HG02970 (cell line): ENCODE data around the gene PDE11A.

Experiments used
- ATAC-seq: cut with Tn5 transposase; IDR thresholded peaks from one replicate; pipeline ENCODE4 v1.9.1; 2021; ENCODE audit warnings: mild to moderate bottlenecking, moderate library complexity, moderate number of reproducible peaks; ENCODE audit not compliant: unreplicated experiment, low FRiP score

PDE11A gene

DNA sequence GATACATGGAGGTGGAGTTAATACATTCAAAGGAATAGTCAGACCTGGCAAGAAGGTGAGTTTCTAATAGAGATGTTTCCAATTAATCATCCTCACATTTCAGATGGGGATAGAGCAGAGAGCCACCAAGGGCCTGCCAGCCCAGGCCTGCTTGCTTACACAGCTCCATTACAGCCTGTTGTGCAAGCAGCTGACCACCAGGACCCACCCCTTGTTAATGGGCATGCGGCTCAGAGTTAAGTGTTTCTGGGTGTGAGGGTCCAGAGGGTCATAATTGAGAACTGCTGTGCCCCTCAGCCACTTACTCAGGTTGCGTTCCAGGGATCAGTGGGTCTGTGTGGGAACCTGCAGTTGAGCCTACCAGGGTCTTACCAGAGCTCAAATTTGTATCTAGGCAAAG, 480.2 kb downstream of the PDE11A start:
- ATAC-seq = no peak

DNA sequence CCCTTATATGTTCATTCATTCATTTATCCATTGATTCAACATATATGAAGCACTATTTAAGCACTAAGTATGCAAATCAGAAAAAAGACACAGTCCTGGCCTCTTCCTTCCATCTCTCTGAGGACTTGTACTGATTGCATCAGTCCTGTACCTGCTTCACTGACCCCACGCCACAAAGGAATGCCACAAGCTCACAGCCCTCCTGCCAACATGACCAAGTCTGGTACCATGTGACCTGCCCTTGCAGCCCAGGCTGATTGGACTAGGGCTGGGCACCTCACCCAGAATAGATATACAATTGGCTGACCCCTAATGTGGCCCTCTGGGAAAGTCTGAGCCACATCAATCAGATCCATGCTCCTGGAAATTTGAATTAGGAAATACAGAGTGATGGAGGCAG, 483.4 kb downstream of the PDE11A start:
- no peak for ATAC-seq

DNA sequence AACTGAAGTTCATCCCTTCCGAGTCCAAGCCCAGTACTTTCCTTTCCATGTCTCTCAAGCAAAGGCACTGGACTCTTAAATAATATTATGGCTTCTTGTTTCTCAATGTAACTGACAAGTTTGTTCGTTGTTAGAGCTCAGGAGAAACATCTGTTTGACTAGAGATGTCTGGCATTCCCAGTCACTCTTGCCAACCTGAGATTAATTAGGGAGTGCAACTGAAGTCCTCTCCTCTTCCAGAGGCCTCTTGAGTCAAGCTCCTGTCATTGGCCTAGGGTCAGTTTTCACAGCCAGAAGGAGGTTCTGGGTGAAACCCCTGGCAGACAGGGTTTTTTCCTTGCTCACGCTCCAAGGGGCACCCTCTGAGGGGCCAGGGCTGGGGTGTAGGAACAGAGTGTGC, 483.9 kb downstream of the PDE11A start:
- ATAC-seq = no peak

DNA sequence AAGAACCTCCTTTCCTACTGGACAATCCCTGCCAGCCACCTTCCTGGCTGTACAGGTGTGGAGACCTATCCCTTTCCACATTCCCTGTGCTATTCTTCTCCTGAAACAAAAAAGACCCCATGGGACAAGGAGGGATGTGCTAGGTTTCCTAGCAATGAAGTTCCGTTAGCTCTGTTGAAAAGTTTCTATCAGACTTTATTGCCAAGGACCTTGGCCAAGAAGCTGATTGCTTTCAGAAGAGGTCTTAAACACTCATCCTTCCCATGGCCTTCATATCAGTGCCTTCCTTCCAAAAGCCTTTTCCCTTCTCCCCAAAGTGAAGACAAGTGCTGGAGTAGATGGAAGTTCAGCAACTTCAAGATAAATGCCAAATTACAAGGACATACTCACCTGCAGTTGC, 485.2 kb downstream of the PDE11A start:
- no peak for ATAC-seq

DNA sequence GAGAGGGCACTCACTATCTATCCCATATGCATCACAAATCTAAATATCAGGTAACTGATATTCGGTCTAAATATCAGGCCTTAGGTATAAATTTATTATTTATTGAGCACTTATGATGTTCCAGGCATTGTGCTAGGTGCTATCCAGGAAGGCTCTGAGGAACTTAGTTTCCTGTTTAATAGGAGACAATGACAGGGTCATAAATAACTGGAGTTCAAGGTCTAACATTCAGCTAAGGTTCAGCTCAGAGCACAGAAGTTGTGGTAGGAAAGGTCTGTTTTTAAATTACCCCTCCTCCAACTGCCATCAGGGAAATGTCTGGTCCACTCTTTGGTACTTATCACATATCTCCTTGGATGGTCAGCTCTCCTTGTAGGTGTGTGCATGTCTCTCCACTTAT, 486.4 kb downstream of the PDE11A start:
- no peak for ATAC-seq

DNA sequence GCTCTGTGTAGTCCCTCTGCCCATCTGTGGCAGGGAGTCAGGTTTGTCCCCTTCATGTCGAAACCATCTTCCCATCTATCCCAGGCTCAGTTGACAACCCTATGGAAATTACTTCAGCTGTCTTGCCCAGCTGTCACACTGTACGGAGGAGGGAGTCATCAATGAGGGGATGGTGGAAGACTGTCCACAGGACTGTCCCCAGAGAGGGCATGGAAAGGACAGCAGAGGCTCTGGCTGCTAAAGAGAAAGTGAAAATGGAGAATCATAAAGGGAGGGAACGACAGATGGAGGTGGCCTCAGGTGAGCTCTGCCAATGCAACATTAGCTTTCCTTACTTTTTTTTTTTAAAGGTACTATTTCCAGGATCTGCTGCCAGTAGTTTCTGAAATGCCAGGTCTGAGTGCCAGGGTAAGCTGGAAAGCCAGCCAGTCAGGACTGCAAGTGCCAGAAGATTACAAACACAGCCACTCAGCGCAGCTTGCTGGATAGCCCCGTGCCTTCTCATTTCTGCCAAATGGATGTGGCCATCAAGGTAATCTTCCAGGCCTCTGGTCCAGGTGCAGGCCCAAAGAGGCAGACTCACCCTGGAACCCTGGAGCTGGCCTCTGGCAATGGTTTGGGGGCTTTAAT, 487.2 kb downstream of the PDE11A start:
- ATAC-seq = no peak

DNA sequence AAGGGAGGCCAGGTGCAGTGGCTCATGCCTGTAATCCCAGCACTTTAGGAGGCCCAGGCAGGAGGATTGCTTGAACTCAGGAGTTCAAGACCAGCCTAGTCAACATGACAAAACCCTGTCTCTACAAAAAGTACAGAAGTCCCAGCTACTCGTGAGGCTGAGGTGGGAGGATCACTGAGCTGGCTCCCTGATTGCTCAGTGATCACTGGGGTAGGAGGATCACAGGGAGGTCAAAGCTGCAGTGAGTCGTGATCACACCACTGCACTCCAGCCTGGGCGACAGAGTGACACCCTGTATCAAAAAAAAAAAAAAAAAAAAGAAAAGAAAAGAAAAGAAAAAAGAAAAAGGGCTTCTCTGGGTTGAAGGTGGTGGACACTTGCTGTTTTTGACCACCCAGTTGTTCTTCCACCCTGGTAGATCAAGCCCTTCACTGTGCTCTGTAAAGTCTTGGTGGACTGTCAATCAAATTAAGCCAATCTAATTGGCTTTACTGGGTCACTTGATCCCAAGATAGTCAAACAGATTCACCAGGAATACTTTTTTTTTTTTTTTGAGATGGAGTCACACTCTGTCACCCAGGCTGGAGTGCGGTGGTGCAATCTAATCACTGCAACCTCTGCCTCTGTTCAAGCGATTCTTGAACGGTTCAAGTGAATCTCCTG, 488.4 kb downstream of the PDE11A start:
- no peak for ATAC-seq

DNA sequence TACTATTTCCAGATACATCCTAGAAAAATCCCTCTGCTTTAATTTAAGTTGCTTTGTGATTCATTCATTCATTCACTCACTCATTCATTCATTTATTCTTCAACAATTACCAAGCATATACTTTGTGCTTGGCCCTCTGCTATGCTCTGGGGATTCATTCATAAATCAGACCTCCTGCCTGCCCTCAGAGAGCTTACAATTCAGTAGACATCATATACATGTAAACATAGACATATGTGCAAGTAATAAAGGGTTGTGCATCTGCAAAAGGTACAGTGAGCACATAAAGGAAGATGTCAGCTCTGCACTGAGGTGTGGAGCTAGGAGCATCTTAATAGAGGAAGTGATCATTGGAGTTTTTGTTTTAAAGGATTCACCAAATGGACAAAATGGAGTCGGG, 490.6 kb downstream of the PDE11A start:
- ATAC-seq = no peak

DNA sequence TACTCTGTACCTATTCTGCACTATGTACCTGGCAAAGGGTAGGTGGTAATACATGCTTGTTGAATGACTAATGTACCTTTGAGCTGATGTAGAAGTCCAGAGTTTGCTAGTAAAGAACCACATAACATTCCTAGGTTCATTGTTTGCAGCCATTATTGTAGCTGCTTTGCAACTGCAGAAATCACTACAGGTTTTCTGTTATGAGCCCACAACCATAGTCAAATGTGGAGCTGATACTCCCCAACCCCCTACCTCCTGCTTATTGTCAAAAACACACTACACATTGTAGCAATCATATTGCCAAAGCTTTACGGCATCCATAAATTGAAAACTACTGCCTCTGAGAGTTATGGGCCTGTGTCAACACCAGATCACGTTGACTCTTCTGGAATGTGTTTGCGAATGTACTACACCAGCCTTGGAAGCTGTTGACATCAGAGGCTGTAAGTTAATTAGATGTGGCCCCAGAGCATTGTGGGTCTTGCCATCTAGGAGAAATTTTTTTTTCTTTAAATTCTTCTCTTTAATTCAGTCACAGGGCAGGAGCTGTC, 493.0 kb downstream of the PDE11A start:
- ATAC-seq = no peak

DNA sequence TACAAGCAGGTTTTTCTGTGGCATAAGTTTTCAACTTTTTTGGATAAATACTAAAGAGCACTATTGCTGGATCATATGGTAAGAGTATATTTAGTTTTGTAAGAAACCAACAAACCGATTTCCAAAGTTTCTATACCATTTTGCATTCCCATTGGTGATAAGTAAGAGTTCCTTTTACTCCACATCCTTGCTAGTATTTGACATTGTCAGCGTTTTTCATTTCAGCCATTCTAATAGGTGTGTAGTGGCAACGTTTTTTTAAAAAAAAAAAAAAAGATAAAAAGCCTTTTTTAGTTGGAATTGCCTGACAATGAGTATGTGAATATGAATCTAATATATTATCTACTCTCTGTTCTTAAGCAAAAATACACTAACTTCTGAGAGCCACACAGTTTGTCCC, 494.1 kb downstream of the PDE11A start:
- no peak for ATAC-seq

DNA sequence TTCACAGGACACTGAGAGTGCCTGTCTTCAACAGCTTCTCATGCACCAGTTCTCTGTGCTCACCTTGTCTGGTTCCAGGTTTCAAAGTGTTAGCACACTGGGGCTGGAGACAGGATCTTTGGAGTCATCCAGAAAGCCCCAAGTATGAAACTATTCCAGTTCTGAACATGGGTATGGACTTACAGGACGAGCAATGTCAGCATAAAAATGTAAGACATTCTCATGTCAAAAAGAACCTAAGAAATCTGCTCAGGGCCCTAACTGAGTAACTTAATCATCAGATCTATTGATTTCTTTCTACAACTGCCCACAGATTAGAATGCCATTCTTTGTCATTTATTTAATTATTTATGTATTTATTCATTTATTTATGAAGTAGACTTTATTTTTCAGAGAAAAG, 495.5 kb downstream of the PDE11A start:
- no peak for ATAC-seq

DNA sequence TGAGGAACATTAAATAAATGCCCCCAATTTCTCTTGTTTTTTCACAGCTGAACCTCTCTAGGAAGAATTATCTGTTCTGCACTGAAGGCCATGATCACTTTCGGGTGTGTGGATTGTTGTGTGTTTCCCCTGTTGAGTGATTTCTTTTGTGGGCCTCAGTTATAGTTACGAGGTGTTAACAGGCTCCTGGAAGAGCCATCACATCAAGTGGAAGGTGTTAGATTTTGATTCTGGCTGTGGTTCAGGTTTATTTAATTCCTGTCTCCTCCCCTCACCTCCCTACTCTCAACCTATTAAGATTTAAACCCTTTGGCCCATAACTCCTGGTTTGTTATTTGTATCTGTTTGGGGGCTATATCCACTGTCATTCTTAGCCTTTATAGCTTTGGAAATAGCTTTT, 497.2 kb downstream of the PDE11A start:
- no peak for ATAC-seq

DNA sequence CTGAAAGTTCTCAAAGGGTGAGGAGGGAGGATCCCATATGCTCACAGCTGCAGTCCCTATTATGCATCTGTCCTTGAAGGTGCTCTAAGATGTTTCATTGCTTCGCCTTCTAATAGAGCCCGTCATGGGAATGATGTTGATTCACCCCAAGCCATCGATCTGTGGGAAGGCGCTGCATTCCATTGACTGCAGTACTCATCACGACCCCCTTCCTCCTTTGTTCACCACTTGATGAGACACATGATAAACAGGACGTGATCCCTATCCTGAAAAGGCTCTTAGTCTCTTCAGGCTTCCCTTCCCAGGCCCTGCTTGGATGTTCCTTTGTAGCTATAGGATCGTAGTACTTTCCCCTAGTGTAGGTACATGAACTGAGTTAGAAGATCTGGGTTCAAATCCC, 498.2 kb downstream of the PDE11A start:
- ATAC-seq = no peak
